ENCODE results near the gene TOPAZ1.

The TOPAZ1 gene

GRCh38 chr3:44232407-44232806 lies 9.3 kb upstream of the TOPAZ1 start:
- no peak overlapping the region for H3K4me3 ChIP-seq (ENCODE audit: low read length)
- no peak for TF ChIP-seq CTCF (IDR thresholded peaks at IDR 0.05; ENCODE audit: insufficient read depth, low read depth, low read length, missing control alignments)
- no peak for DNase-seq (ENCODE audit: low read depth)

- no peak for TF ChIP-seq CTCF (IDR thresholded peaks at IDR 0.05; ENCODE audit: insufficient read depth, low read depth, low read length, missing control alignments)
- DNase-seq (ENCODE audit: low read depth), result no peak
- H3K4me3 ChIP-seq (ENCODE audit: low read length), result no peak overlapping the region
These were observed 6.9 kb upstream of the TOPAZ1 start for GRCh38 chr3:44234648-44235268.

- H3K4me3 ChIP-seq (ENCODE audit: low read length), result no peak overlapping the region
- peak; percentile 94 for DNase-seq (ENCODE audit: low read depth)
- peak; percentile 73 for TF ChIP-seq CTCF (IDR thresholded peaks at IDR 0.05; ENCODE audit: insufficient read depth, low read depth, low read length, missing control alignments)
These were observed 5.8 kb upstream of the TOPAZ1 start for GRCh38 chr3:44235604-44236484.

GRCh38 chr3:44236485-44236908 lies 5.2 kb upstream of the TOPAZ1 start:
- no peak overlapping the region for H3K4me3 ChIP-seq (ENCODE audit: low read length)
- TF ChIP-seq CTCF (IDR thresholded peaks at IDR 0.05; ENCODE audit: insufficient read depth, low read depth, low read length, missing control alignments), result no peak
- no peak for DNase-seq (ENCODE audit: low read depth)

- DNase-seq (ENCODE audit: low read depth), result no peak
- no peak overlapping the region for H3K4me3 ChIP-seq (ENCODE audit: low read length)
- no peak for TF ChIP-seq CTCF (IDR thresholded peaks at IDR 0.05; ENCODE audit: insufficient read depth, low read depth, low read length, missing control alignments)
These were observed 4.5 kb upstream of the TOPAZ1 start for GRCh38 chr3:44237161-44237560.

- TF ChIP-seq CTCF (IDR thresholded peaks at IDR 0.05; ENCODE audit: insufficient read depth, low read depth, low read length, missing control alignments), result no peak
- no peak for DNase-seq (ENCODE audit: low read depth)
- no peak overlapping the region for H3K4me3 ChIP-seq (ENCODE audit: low read length)
These were observed 4.0 kb upstream of the TOPAZ1 start for GRCh38 chr3:44237665-44238064.

All from epithelial cell of esophagus (primary cell).